ENCODE data around the gene MYO10. TPM values are rescaled to one million over a fixed set of nuclear protein-coding genes. Genes with fewer than 3 reads are reported as not detected.

Gene MYO10
- total RNA-seq, 8 experiments from 2014 or later: 0.41 to 57.0 (median 21.4) TPM

DNA sequence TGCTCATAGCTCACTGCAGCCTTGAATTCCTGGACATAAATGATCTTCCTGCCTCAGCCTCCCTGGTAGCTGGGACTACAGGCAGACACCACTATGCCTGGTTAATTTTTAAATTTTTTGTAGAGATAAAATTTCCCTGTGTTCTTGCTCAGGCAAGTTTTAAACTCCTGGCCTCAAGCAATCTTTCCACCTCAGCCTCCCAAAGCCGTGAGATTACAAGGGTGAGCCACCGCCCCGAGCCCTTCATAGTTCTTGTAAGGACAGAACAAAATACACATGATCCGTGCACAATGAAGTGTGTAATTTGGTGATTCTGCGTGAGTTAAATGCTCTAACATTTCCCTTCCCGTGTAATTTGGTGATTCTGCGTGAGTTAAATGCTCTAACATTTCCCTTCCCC, 27.7 kb upstream of the MYO10 start:
- no peak overlapping the region for H3K4me3 ChIP-seq
- no peak for ATAC-seq (replicated peaks in 6 of 8)
- H3K27ac ChIP-seq: no peak overlapping the region
- in situ Hi-C loops (cut with MboI; ENCODE audit: low pct_unique_long_range_greater_than_20kb in 2 of 9, low sequenced_read_pairs in 9 of 9, unreplicated experiment in 9 of 9): no loop called here
- WGBS, 10 experiments: 80 to 100% (median 92%) methylated on average over 1 to 4 of the region's 7 CpGs; no CpG with 5 or more reads in 3 of the 10 experiments
- peaks cover 0 to 4% of the 10 kb centered on the region in 2 donors for H3K4me1 ChIP-seq (replicated peaks in 1 of 2)

DNA sequence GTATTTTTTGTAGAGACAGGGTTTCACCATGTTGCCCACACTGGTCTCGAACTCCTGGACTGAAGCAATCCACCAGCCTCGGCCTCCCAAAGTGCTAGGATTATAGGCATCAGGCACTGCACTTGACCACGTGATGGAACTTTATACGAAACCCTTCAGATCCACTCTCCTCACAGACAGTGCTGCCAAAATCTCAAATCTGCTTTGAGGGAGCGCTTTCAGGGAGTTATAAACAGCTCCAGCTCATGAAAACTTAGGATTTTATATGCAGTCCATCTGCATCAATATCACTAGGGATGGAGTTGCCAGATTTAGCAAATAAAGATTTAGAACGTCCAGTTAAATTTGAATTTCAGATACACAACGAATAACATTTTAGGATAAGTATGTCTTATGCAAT, 25.0 kb upstream of the MYO10 start:
- Histone ChIP-seq H3K4me1 (replicated peaks in 1 of 2) (peaks cover 0 to 4% of the 10 kb centered on the region in 2 donors), H3K4me3 (no peak overlapping the region), H3K27ac (no peak overlapping the region)
- in situ Hi-C loops (cut with MboI; ENCODE audit: low pct_unique_long_range_greater_than_20kb in 2 of 9, low sequenced_read_pairs in 9 of 9, unreplicated experiment in 9 of 9): no loop called here
- WGBS, 10 experiments: 20 to 100% (median 78%) methylated on average over 1 to 7 of the region's 7 CpGs; no CpG with 5 or more reads in 2 of the 10 experiments
- no peak for ATAC-seq (replicated peaks in 6 of 8)

GRCh38 chr5:16957304-16958196, 21.5 kb upstream of the MYO10 start:
- Histone ChIP-seq H3K4me3 (no peak overlapping the region), H3K27ac (no peak overlapping the region), H3K4me1 (replicated peaks in 1 of 2) (no peaks in the 10 kb centered on the region)
- no peak for ATAC-seq (replicated peaks in 6 of 8)
- 17 to 100% (median 88%) methylated on average over 2 to 12 of the region's 13 CpGs; no CpG with 5 or more reads in 2 of the 10 experiments for WGBS, 10 experiments
- in situ Hi-C loops (cut with MboI; ENCODE audit: low pct_unique_long_range_greater_than_20kb in 2 of 9, low sequenced_read_pairs in 9 of 9, unreplicated experiment in 9 of 9): no loop called here

GRCh38 chr5:16953729-16954128, 17.6 kb upstream of the MYO10 start:
- 30 to 100% (median 91%) methylated on average over 2 to 8 of the region's 9 CpGs; no CpG with 5 or more reads in 2 of the 10 experiments for WGBS, 10 experiments
- H3K27ac ChIP-seq: no peak overlapping the region
- in situ Hi-C loops (cut with MboI; ENCODE audit: low pct_unique_long_range_greater_than_20kb in 2 of 9, low sequenced_read_pairs in 9 of 9, unreplicated experiment in 9 of 9): no loop called here
- ATAC-seq (replicated peaks in 6 of 8): no peak
- H3K4me1 ChIP-seq (replicated peaks in 1 of 2): no peaks in the 10 kb centered on the region
- no peak overlapping the region for H3K4me3 ChIP-seq

DNA sequence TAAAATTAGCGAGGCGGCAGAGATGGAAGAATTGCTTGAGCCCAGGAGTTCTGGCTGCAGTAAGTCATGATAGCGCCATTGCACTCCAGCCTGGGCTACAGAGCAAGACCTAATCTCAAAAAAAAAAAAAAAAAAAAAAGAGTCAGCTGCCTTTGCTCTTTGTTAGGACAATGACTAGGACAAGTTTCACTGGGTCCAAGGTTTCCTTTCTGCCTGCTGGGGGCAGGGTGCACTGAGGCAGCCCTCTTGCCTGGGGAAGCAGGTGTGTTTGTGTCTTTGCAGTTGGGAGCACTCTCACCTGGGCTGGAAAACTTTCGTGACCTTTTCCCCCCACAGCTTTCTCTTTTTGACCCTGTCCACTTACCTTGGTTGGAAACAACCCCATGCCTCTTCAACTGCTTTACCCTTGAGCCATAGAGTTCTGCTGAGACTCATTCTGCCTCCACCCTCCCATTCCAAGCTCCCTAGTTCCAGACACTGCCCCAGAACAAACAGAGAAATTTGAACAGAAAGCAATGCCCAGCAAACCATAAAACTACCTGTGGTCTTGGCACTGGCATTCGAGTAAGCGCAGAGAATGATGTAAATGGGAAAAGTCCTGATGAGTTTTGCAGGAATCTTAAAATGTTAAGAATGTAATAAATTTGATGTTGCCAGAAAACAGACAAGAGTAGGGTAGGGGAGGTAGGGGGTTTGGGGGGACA, 17.0 kb upstream of the MYO10 start:
- H3K27ac ChIP-seq: no peak overlapping the region
- no peak overlapping the region for H3K4me3 ChIP-seq
- ATAC-seq (replicated peaks in 6 of 8): no peak
- WGBS, 10 experiments: 70 to 96% (median 90%) methylated on average over 2 to 4 of the region's 6 CpGs; no CpG with 5 or more reads in 2 of the 10 experiments
- in situ Hi-C loops (cut with MboI; ENCODE audit: low pct_unique_long_range_greater_than_20kb in 2 of 9, low sequenced_read_pairs in 9 of 9, unreplicated experiment in 9 of 9): no loop called here
- no peaks in the 10 kb centered on the region for H3K4me1 ChIP-seq (replicated peaks in 1 of 2)

GRCh38 chr5:16946725-16947124, 10.6 kb upstream of the MYO10 start:
- Histone ChIP-seq H3K4me3 (no peak overlapping the region), H3K27ac (no peak overlapping the region), H3K4me1 (replicated peaks in 1 of 2) (no peaks in the 10 kb centered on the region)
- no peak for ATAC-seq (replicated peaks in 6 of 8)
- 0 to 100% (median 75%) methylated on average over 1 of the region's 1 CpG; no CpG with 5 or more reads in 5 of the 10 experiments for WGBS, 10 experiments
- in situ Hi-C loops (cut with MboI; ENCODE audit: low pct_unique_long_range_greater_than_20kb in 2 of 9, low sequenced_read_pairs in 9 of 9, unreplicated experiment in 9 of 9): loop anchor here in 1 of 9 experiments (25.0 kb wide), 1 partner anchor 191 kb away; no protein-coding TSS in a partner anchor

DNA sequence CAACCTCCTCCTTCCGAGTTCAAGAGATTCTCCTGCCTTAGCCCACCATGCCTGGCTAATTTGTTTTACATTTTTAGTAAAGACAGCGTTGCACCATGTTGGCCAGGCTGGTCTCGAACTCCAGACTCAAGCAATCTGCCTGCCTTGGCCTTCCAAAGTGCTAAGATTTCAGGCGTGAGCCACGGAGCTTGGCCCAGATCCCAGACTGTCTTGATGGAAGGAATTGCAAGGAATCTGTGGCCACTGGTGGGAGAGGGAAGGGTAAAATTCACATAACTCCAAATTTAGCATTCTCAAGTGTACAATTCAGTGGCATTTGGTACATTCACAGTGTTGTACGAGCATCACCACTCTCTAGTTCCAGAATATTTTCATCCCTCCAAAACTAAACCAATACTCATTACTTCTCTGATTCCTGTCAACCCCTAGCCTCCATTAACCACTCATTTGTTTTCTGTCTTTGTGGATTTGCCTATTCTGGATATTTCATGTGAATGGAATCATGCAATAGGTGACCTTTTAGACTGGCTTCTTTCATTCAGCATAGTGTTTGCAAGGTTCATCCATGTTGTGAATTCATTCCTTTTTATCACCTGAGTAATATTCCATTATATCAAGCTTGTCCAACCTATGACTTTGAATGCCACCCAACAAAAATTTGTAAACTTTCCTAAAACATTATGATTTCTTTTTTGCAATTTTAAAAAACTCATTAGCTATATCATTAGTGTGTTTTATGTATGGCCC, 8.9 kb upstream of the MYO10 start:
- whole genome bisulfite sequencing, 10 experiments: 0 to 100% (median 85%) methylated on average over 1 to 6 of the region's 6 CpGs
- ATAC-seq (replicated peaks in 6 of 8): no peak
- Histone ChIP-seq H3K27ac (no peak overlapping the region), H3K4me3 (no peak overlapping the region), H3K4me1 (replicated peaks in 1 of 2) (no peaks in the 10 kb centered on the region)
- in situ Hi-C loops (cut with MboI; ENCODE audit: low pct_unique_long_range_greater_than_20kb in 2 of 9, low sequenced_read_pairs in 9 of 9, unreplicated experiment in 9 of 9): loop anchor here in 1 of 9 experiments (25.0 kb wide), 1 partner anchor 192 kb away; no protein-coding TSS in a partner anchor

GRCh38 chr5:16943846-16944678, 8.0 kb upstream of the MYO10 start:
- peak in 2 of 8 experiments; percentile 41 to 53 for ATAC-seq (replicated peaks in 6 of 8)
- in situ Hi-C loops (cut with MboI; ENCODE audit: low pct_unique_long_range_greater_than_20kb in 2 of 9, low sequenced_read_pairs in 9 of 9, unreplicated experiment in 9 of 9): loop anchor here in 1 of 9 experiments (25.0 kb wide), 1 partner anchor 193 kb away; no protein-coding TSS in a partner anchor
- no peak overlapping the region for H3K27ac ChIP-seq
- H3K4me1 ChIP-seq (replicated peaks in 1 of 2): no peaks in the 10 kb centered on the region
- 39 to 94% (median 77%) methylated on average over 3 to 10 of the region's 15 CpGs; no CpG with 5 or more reads in 4 of the 10 experiments for WGBS, 10 experiments
- H3K4me3 ChIP-seq: no peak overlapping the region

- no peak for ATAC-seq (replicated peaks in 6 of 8)
- WGBS, 10 experiments: 70 to 100% (median 95%) methylated on average over 2 to 6 of the region's 7 CpGs; no CpG with 5 or more reads in 2 of the 10 experiments
- Histone ChIP-seq H3K27ac (no peak overlapping the region), H3K4me3 (no peak overlapping the region), H3K4me1 (replicated peaks in 1 of 2) (peaks cover 6% of the 10 kb centered on the region in 2 donors)
- in situ Hi-C loops (cut with MboI; ENCODE audit: low pct_unique_long_range_greater_than_20kb in 2 of 9, low sequenced_read_pairs in 9 of 9, unreplicated experiment in 9 of 9): loop anchor here in 1 of 9 experiments (25.0 kb wide), 1 partner anchor 200 kb away; no protein-coding TSS in a partner anchor
Measured at GRCh38 chr5:16937503-16938161, 1.5 kb upstream of the MYO10 start.

GRCh38 chr5:16936989-16937438, 926 bp upstream of the MYO10 start:
- H3K4me3 ChIP-seq: peak overlapping the region; percentile 73 to 94 (median 82)
- no peak for ATAC-seq (replicated peaks in 6 of 8)
- H3K27ac ChIP-seq: no peak overlapping the region
- H3K4me1 ChIP-seq (replicated peaks in 1 of 2): peaks cover 6% of the 10 kb centered on the region in 2 donors
- in situ Hi-C loops (cut with MboI; ENCODE audit: low pct_unique_long_range_greater_than_20kb in 2 of 9, low sequenced_read_pairs in 9 of 9, unreplicated experiment in 9 of 9): loop anchor here in 1 of 9 experiments (25.0 kb wide), 1 partner anchor 200 kb away; no protein-coding TSS in a partner anchor
- WGBS, 10 experiments: 0 to 59% (median 20%) methylated on average over 1 to 11 of the region's 11 CpGs; no CpG with 5 or more reads in 1 of the 10 experiments

All from motor neuron (in vitro differentiated cells).